ENCODE data around the gene CUTA.

CUTA gene

GRCh38 chr6:33439956-33440648, 22.2 kb upstream of the CUTA start:
- no peak for DNase-seq (ENCODE audit: low spot score)

- DNase-seq (ENCODE audit: low spot score): no peak
Measured at GRCh38 chr6:33438978-33439594, 21.2 kb upstream of the CUTA start.

- DNase-seq (ENCODE audit: low spot score): no peak
Measured at GRCh38 chr6:33437666-33438065, 19.8 kb upstream of the CUTA start.

- DNase-seq (ENCODE audit: low spot score): no peak
Measured at GRCh38 chr6:33434961-33435360, 17.1 kb upstream of the CUTA start.

GRCh38 chr6:33433544-33434191, 15.8 kb upstream of the CUTA start:
- DNase-seq (ENCODE audit: low spot score): no peak

- no peak for DNase-seq (ENCODE audit: low spot score)
Measured at GRCh38 chr6:33433001-33433543, 15.2 kb upstream of the CUTA start.

GRCh38 chr6:33432546-33432945, 14.6 kb upstream of the CUTA start:
- no peak for DNase-seq (ENCODE audit: low spot score)

- DNase-seq (ENCODE audit: low spot score): no peak
Measured at GRCh38 chr6:33431880-33432541, 14.1 kb upstream of the CUTA start.

GRCh38 chr6:33430991-33431879, 13.3 kb upstream of the CUTA start:
- no peak for DNase-seq (ENCODE audit: low spot score)

- DNase-seq (ENCODE audit: low spot score): no peak
Measured at GRCh38 chr6:33430334-33430733, 12.4 kb upstream of the CUTA start.

GRCh38 chr6:33429750-33430052, 11.8 kb upstream of the CUTA start:
- DNase-seq (ENCODE audit: low spot score): no peak

- DNase-seq (ENCODE audit: low spot score): no peak
Measured at GRCh38 chr6:33428966-33429749, 11.3 kb upstream of the CUTA start.

- peak; percentile 89 for DNase-seq (ENCODE audit: low spot score)
Measured at GRCh38 chr6:33428224-33428965, 10.5 kb upstream of the CUTA start.

GRCh38 chr6:33427585-33428223, 9.8 kb upstream of the CUTA start:
- DNase-seq (ENCODE audit: low spot score): no peak

GRCh38 chr6:33426590-33427511, 8.9 kb upstream of the CUTA start:
- no peak for DNase-seq (ENCODE audit: low spot score)

GRCh38 chr6:33425668-33426577, 8.0 kb upstream of the CUTA start:
- DNase-seq (ENCODE audit: low spot score): peak; percentile 89

- no peak for DNase-seq (ENCODE audit: low spot score)
Measured at GRCh38 chr6:33424855-33425667, 7.2 kb upstream of the CUTA start.

Data from HuH-7 (cell line).